SW480 (cell line): ENCODE data around the gene S100Z.
"Not testable (repeated sequence)": the region's sequence is repeated elsewhere in the genome, so short reads cannot be mapped to it uniquely, and the experiment has no call there.

Experiments used
- DNase-seq: peaks from one replicate; pipeline ENCODE4 v3.0.0-alpha.2; 2016; ENCODE audit warnings: low spot score

The S100Z gene

GRCh38 chr5:76874088-76874581 is 24.3 kb downstream of the S100Z start:
- DNase-seq, result no peak

- DNase-seq, result no peak
Measured at GRCh38 chr5:76888733-76889300, 39.0 kb downstream of the S100Z start.

GRCh38 chr5:76893294-76893693 is 43.5 kb downstream of the S100Z start:
- DNase-seq, result no peak

- no peak for DNase-seq
Measured at GRCh38 chr5:76896196-76896595, 46.4 kb downstream of the S100Z start.

GRCh38 chr5:76901522-76901921 is 51.7 kb downstream of the S100Z start:
- DNase-seq, result no peak

GRCh38 chr5:76908166-76908565 is 58.4 kb downstream of the S100Z start:
- no peak for DNase-seq

- not testable (repeated sequence) for DNase-seq
Measured at GRCh38 chr5:76910344-76910933, 60.6 kb downstream of the S100Z start.

- not testable (repeated sequence) for DNase-seq
Measured at GRCh38 chr5:76914671-76915070, 64.9 kb downstream of the S100Z start.

GRCh38 chr5:76918539-76918938 is 68.7 kb downstream of the S100Z start:
- DNase-seq, result no peak

GRCh38 chr5:76920491-76920890 is 70.7 kb downstream of the S100Z start:
- DNase-seq, result no peak

GRCh38 chr5:76926329-76927105 is 76.7 kb downstream of the S100Z start:
- DNase-seq, result no peak

GRCh38 chr5:76927961-76928360 is 78.1 kb downstream of the S100Z start:
- no peak for DNase-seq

- DNase-seq, result no peak
Measured at GRCh38 chr5:76930083-76930482, 80.3 kb downstream of the S100Z start.

GRCh38 chr5:76938177-76938576 is 88.4 kb downstream of the S100Z start:
- no peak for DNase-seq

- no peak for DNase-seq
Measured at GRCh38 chr5:76941000-76941399, 91.2 kb downstream of the S100Z start.

- no peak for DNase-seq
Measured at GRCh38 chr5:76941442-76941841, 91.6 kb downstream of the S100Z start.

- DNase-seq, result no peak
Measured at GRCh38 chr5:76942581-76942980, 92.8 kb downstream of the S100Z start.

GRCh38 chr5:76943006-76943405 is 93.2 kb downstream of the S100Z start:
- DNase-seq, result no peak

GRCh38 chr5:76944638-76945037 is 94.8 kb downstream of the S100Z start:
- DNase-seq, result no peak

- DNase-seq, result not testable (repeated sequence)
Measured at GRCh38 chr5:76945238-76945637, 95.4 kb downstream of the S100Z start.

- DNase-seq, result no peak
Measured at GRCh38 chr5:76946090-76946489, 96.3 kb downstream of the S100Z start.

- DNase-seq, result no peak
Measured at GRCh38 chr5:76947082-76947503, 97.3 kb downstream of the S100Z start.
